ENCODE measurements around the gene ENTPD7.

ENTPD7 gene

GRCh38 chr10:99685597-99685967, 26.3 kb downstream of the ENTPD7 start:
- DNase-seq (ENCODE audit: low spot score): peak; percentile 10
- no peak for TF ChIP-seq CTCF (IDR thresholded peaks at IDR 0.05; ENCODE audit: extremely low read depth, missing control alignments)

- TF ChIP-seq CTCF (IDR thresholded peaks at IDR 0.05; ENCODE audit: extremely low read depth, missing control alignments): no peak
- no peak for DNase-seq (ENCODE audit: low spot score)
Observed at GRCh38 chr10:99689461-99689860, 30.2 kb downstream of the ENTPD7 start.

GRCh38 chr10:99693933-99694583, 34.7 kb downstream of the ENTPD7 start:
- no peak for TF ChIP-seq CTCF (IDR thresholded peaks at IDR 0.05; ENCODE audit: extremely low read depth, missing control alignments)
- no peak for DNase-seq (ENCODE audit: low spot score)

DNA sequence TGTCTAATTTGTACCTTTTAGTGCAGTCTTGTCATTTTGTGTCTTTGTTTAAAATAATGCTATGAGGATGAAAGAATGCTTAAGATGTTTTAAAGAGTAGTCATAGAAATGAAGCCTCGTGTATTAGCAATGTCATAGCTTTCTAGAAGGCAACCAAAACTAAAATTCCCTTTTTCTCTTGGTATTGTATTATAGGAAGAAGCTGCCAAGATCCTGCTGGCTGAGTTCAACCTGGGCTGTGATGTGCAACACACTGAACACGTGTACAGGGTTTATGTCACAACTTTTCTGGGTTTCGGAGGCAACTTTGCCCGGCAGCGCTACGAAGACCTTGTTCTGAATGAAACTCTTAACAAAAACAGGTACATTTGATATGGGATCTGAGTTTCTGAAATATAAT, 36.5 kb downstream of the ENTPD7 start:
- DNase-seq (ENCODE audit: low spot score): no peak
- no peak for TF ChIP-seq CTCF (IDR thresholded peaks at IDR 0.05; ENCODE audit: extremely low read depth, missing control alignments)

DNA sequence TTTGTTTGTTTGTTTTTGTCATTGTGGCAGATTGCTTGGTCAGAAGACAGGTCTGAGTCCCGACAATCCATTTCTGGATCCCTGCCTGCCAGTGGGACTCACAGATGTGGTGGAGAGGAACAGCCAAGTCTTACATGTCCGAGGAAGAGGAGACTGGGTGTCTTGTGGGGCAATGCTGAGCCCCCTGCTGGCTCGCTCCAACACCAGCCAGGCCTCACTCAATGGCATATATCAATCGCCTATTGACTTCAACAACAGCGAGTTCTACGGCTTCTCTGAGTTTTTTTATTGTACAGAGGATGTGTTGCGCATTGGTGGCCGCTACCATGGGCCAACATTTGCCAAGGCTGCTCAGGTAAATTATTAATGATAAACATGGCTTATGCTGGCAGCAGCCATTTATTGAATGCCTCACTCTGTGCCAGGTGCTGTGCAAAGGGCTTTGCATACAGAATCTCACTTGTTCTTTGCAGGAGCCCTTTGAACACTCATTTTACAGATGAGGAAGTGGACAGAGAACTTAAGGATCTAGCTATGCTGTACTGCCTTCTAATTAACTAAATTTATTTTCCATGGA, 39.3 kb downstream of the ENTPD7 start:
- DNase-seq (ENCODE audit: low spot score): no peak

DNA sequence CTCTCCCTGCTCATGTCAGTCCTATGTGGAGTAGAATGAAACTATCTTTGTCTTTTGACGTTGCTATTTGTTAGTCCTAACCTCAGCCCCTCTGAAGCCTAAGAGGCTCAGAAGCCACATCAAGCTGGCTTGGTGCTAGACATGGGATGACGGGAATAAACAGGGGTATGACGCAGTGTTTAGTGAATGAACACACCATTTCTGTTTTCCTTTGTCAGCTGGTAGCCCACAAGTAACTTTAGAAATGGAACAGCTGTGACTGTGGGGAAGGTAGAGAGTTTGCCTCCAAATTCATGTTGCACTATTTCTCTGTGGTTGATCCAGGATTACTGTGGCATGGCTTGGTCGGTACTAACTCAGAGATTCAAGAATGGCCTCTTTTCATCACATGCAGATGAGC, 41.3 kb downstream of the ENTPD7 start:
- TF ChIP-seq CTCF (IDR thresholded peaks at IDR 0.05; ENCODE audit: extremely low read depth, missing control alignments): no peak
- no peak for DNase-seq (ENCODE audit: low spot score)

More for the DNA sequence above, 39.3 kb downstream of the ENTPD7 start:
- TF ChIP-seq CTCF (IDR thresholded peaks at IDR 0.05; ENCODE audit: extremely low read depth, missing control alignments): no peak

DNA sequence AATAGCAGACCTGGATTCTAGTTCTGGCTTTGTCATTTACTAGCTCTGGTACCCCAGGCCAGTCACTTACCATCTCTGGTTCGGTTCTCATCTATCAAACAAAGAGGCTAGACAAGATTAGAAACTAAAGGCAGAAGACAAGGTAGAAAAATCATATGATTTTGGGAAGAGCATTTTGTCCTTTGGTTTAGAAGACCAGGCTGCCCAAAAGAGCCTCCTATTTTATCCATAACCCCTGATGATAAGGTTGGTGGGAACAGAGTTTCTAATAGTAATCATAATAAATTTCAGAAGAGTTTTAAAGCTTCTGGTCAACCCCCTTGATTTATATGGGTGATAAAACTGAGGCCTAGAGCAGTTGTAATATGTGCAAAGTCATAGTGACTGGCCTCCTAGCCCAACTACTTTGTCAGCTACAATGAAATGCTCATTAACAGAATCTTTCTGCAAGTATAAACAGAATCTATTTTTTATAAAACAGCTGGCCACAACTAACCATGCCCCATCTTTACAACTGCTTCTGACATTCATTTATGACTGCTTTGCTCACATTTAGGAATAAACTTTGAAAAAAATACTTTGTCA, 49.2 kb downstream of the ENTPD7 start:
- DNase-seq (ENCODE audit: low spot score): no peak

More for the DNA sequence above, 49.2 kb downstream of the ENTPD7 start:
- TF ChIP-seq CTCF (IDR thresholded peaks at IDR 0.05; ENCODE audit: extremely low read depth, missing control alignments): no peak

Data from GM20000 (cell line).